OCI-LY3 (cell line): ENCODE data around the gene DOK3.
A peak's percentile ranks its signal among the peaks of the same experiment; 100 is the strongest.

Source experiments
- H2AFZ ChIP-seq: fragments of 200-600, 300-600 bp; shearing (Covaris generic); 2 replicates; pipeline ENCODE4 v1.6.0; 2014; ENCODE audit warnings: antibody characterized with exemption, low read depth, low read length
- H3K27ac ChIP-seq: fragments of 200-600, 300-600 bp; sonication (generic); 2 replicates; pipeline ENCODE4 v1.5.1; 2014; ENCODE audit warnings: mild to moderate bottlenecking, low read length, moderate library complexity, mixed read lengths
- H3K27me3 ChIP-seq: fragments of 200-600, 300-600 bp; sonication (generic); 2 replicates; pipeline ENCODE4 v1.6.1; 2014; ENCODE audit warnings: low read depth, low read length, mixed read lengths
- H3K36me3 ChIP-seq: fragments of 200-600, 300-600 bp; sonication (generic); replicated peaks from 2 replicates; pipeline ENCODE3; 2014; ENCODE audit warnings: low read depth, low read length, mixed read lengths
- H3K4me1 ChIP-seq: fragments of 300-600, 200-600 bp; sonication (generic); 2 replicates; pipeline ENCODE4 v1.6.1; 2014; ENCODE audit warnings: low read length, mixed read lengths
- H3K4me2 ChIP-seq: fragments of 200-600, 300-600 bp; sonication (generic); 2 replicates; pipeline ENCODE4 v1.6.1; 2014; ENCODE audit warnings: low read length, mixed read lengths
- H3K4me3 ChIP-seq: fragments of 300-600, 200-600 bp; sonication (generic); 2 replicates; pipeline ENCODE4 v1.5.1; 2014; ENCODE audit warnings: antibody characterized with exemption, mild to moderate bottlenecking, low read length, moderate library complexity
- H3K79me2 ChIP-seq: fragments of 300-600, 200-600 bp; shearing (Covaris generic); 2 replicates; pipeline ENCODE4 v1.6.1; 2014; ENCODE audit warnings: mild to moderate bottlenecking, low read length, mixed read lengths
- H3K9ac ChIP-seq: fragments of 300-600, 200-600 bp; shearing (Covaris generic); 2 replicates; pipeline ENCODE4 v1.6.0; 2014; ENCODE audit warnings: mild to moderate bottlenecking, low read length, moderate library complexity
- H3K9me3 ChIP-seq: fragments of 200-600, 300-600 bp; shearing (Covaris generic); 2 replicates; pipeline ENCODE4 v1.6.1; 2014; ENCODE audit warnings: low read length, mixed read lengths; ENCODE audit not compliant: insufficient read depth
- H4K20me1 ChIP-seq: fragments of 200-600, 300-600 bp; sonication (generic); 2 replicates; pipeline ENCODE4 v1.6.1; 2016; ENCODE audit warnings: low read length, mixed read lengths; ENCODE audit not compliant: insufficient read depth
- EZH2phosphoT487 ChIP-seq: fragments of 200-600 bp; shearing (Covaris generic); IDR thresholded peaks from 2 replicates; pipeline ENCODE4 v1.6.1; 2018; ENCODE audit warnings: antibody characterized with exemption, mixed run types, low read depth
- TF ChIP-seq, protein P1 (sequence below): fragments of 200-600, 300-600 bp; sonication (generic); IDR thresholded peaks from 2 replicates; pipeline ENCODE4 v1.5.1; 2014; ENCODE audit warnings: antibody characterized with exemption, low read length, low read depth

The DOK3 gene

DNA sequence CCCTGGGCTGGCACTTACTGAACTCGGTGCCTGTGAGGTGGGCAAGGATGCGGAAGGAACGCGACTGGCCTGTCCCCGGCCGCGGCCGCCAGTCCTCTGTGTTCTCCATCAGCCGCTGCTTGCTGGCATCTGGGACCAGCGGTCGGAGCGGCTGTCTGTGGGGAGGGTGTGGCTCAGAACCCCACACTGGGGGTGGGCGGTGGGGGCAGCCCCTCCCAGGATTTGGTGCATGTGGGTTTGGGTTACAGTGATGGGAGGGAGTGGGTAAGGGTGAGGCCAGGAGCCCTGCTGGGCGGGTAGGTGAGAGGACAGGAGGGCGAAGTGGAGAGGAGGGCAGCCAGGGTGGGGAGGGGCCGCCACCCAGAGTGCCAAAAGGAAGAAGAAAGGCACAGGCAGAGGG is 18.6 kb downstream of the DOK3 start:
- no peaks in the 10 kb centered on the region for H3K36me3 ChIP-seq
- no peak overlapping the region for H3K4me3 ChIP-seq
- H2AFZ ChIP-seq, result no peak overlapping the region
- H3K27me3 ChIP-seq, result no peaks in the 10 kb centered on the region; the same call in 1 of the 2 replicates
- H3K9ac ChIP-seq, result no peak overlapping the region
- no peak overlapping the region for H3K4me2 ChIP-seq
- H3K79me2 ChIP-seq, result no peaks in the 10 kb centered on the region
- peaks cover 39% of the 10 kb centered on the region for H3K4me1 ChIP-seq
- no peaks in the 10 kb centered on the region; the same call in 1 of the 2 replicates for H4K20me1 ChIP-seq
- H3K9me3 ChIP-seq, result no peaks in the 10 kb centered on the region
- no peak overlapping the region for H3K27ac ChIP-seq
- TF ChIP-seq, protein P1, sequence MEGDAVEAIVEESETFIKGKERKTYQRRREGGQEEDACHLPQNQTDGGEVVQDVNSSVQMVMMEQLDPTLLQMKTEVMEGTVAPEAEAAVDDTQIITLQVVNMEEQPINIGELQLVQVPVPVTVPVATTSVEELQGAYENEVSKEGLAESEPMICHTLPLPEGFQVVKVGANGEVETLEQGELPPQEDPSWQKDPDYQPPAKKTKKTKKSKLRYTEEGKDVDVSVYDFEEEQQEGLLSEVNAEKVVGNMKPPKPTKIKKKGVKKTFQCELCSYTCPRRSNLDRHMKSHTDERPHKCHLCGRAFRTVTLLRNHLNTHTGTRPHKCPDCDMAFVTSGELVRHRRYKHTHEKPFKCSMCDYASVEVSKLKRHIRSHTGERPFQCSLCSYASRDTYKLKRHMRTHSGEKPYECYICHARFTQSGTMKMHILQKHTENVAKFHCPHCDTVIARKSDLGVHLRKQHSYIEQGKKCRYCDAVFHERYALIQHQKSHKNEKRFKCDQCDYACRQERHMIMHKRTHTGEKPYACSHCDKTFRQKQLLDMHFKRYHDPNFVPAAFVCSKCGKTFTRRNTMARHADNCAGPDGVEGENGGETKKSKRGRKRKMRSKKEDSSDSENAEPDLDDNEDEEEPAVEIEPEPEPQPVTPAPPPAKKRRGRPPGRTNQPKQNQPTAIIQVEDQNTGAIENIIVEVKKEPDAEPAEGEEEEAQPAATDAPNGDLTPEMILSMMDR, result no peak
- no peak for TF ChIP-seq EZH2phosphoT487

DNA sequence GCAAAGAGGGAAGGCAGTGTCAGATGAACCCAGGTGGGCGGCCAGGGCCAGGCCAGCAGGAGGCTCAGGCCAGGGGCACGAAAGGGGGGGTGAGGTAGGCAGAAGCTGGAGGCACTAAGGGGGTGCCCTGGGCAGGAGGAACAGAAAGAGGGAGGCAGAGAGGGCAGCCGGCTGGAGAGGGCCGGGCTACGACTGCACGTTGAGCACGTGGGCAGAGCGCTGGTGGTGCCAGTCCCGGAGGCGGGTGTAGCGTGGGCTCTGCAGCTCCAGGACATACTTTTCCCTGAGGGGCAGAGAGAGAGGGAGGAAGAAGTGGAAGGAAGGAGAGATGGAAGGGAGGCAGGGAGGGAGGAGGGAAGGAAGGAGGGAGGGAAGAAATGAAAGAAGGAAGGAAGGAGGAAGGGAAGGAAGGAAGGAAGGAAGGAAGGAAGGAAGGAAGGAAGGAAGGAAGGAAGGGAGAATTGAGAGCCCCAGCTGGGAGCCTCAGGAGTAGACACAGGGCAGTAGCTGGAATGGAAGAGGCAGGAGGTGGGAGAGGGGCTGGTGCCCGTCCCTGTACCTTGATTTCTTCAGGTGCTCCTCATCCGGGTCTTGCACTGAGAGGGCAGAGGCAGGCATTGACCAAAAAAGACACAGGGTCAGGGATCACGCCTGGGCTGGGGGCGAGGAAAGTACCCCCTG is 19.2 kb downstream of the DOK3 start:
- TF ChIP-seq, protein P1, result no peak
- no peak for TF ChIP-seq EZH2phosphoT487
- H2AFZ ChIP-seq, result no peak overlapping the region
- H4K20me1 ChIP-seq, result no peaks in the 10 kb centered on the region; the same call in 1 of the 2 replicates
- no peaks in the 10 kb centered on the region for H3K27me3 ChIP-seq
- H3K4me1 ChIP-seq, result peaks cover 34% of the 10 kb centered on the region
- no peak overlapping the region for H3K4me3 ChIP-seq
- no peak overlapping the region for H3K9ac ChIP-seq
- H3K79me2 ChIP-seq, result no peaks in the 10 kb centered on the region
- H3K9me3 ChIP-seq, result no peaks in the 10 kb centered on the region
- no peaks in the 10 kb centered on the region for H3K36me3 ChIP-seq
- H3K27ac ChIP-seq, result no peak overlapping the region
- no peak overlapping the region for H3K4me2 ChIP-seq

GRCh38 chr5:177489119-177489716 is 20.4 kb downstream of the DOK3 start:
- H3K4me2 ChIP-seq, result peak overlapping the region; percentile 61
- no peak overlapping the region for H3K27ac ChIP-seq

DNA sequence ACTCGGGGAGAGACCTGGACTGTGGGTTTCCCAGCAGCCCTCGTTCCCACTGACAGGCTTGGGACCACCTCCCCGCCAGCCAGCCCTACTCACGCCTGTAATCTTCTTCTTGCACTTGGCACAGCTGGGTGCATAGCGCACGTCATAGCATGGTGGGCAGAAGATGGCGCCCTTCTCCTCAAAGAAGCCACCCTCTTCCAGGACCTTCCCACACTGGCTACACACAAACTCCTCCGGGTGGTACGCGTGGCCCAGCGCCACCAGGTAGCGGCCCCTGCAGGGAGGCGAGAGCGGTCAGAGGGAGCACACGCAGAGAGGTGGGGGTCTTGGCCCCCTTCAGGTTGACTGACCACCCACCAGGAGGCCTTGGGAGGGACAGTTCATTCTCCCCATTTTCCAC is 21.7 kb downstream of the DOK3 start:
- no peaks in the 10 kb centered on the region for H3K36me3 ChIP-seq

More at GRCh38 chr5:177489119-177489716, 20.4 kb downstream of the DOK3 start:
- Histone ChIP-seq H3K4me1 (peaks cover 22% of the 10 kb centered on the region), H3K36me3 (no peaks in the 10 kb centered on the region), H3K9me3 (no peaks in the 10 kb centered on the region), H3K4me3 (peak overlapping the region; percentile 53), H2AFZ (no peak overlapping the region), H4K20me1 (no peaks in the 10 kb centered on the region; the same call in 1 of the 2 replicates), H3K9ac (no peak overlapping the region), H3K27me3 (no peaks in the 10 kb centered on the region), H3K79me2 (no peaks in the 10 kb centered on the region)
- TF ChIP-seq, protein P1, result peak; percentile 53
- TF ChIP-seq EZH2phosphoT487, result no peak

More for the DNA sequence above, 21.7 kb downstream of the DOK3 start:
- Histone ChIP-seq H3K9ac (no peak overlapping the region), H3K4me3 (no peak overlapping the region), H4K20me1 (no peaks in the 10 kb centered on the region; the same call in 1 of the 2 replicates), H3K27me3 (no peaks in the 10 kb centered on the region), H3K79me2 (no peaks in the 10 kb centered on the region), H3K9me3 (no peaks in the 10 kb centered on the region), H3K27ac (no peak overlapping the region), H3K4me2 (no peak overlapping the region), H3K4me1 (peaks cover 10% of the 10 kb centered on the region), H2AFZ (no peak overlapping the region)
- TF ChIP-seq, protein P1, result peak; percentile 35
- no peak for TF ChIP-seq EZH2phosphoT487
